Uterus (tissue), 2 donors: ENCODE data around the gene HSPA4L.

Source experiments
- CTCF ChIP-seq, 4 experiments: fragments of 200-600 bp in 2 of 4; fragments of 450-650 bp in 2 of 4; sonication (generic) in 2 of 4; IDR thresholded peaks; one replicate each; pipeline ENCODE4 v1.5.1; 2016 to 2019; ENCODE audit warnings: antibody characterized with exemption in 4 of 4, mild to moderate bottlenecking in 2 of 4, moderate library complexity in 1 of 4
- POLR2A ChIP-seq, 2 donors: fragments of 450-650 bp; IDR thresholded peaks; one replicate each; pipeline ENCODE4 v1.6.1; 2016; ENCODE audit warnings: antibody characterized with exemption in 2 of 2, mild to moderate bottlenecking in 1 of 2, moderate library complexity in 1 of 2

- TF ChIP-seq CTCF (IDR thresholded peaks at IDR 0.05), result no peak
- TF ChIP-seq POLR2A (IDR thresholded peaks at IDR 0.05), result no peak
Observed at GRCh38 chr4:127889903-127890302, 107.8 kb downstream of the HSPA4L start.
